B cell (primary cell): ENCODE data around the gene USH2A. TPM values are rescaled to one million over a fixed set of nuclear protein-coding genes. Genes with fewer than 3 reads are reported as not detected.

ENCODE experiments used
- ATAC-seq: fragments of 200-7000 bp; cut with Tn5 transposase; one replicate; pipeline ENCODE4 v1.10.0; 2021; ENCODE audit warnings: low read depth, mild to moderate bottlenecking, moderate number of reproducible peaks, moderate library complexity
- CTCF ChIA-PET: fragments of 350-600 bp; sonication (Branson Sonifier 250); formaldehyde crosslinking; loops from one replicate; lab custom pipeline; 2021; ENCODE audit warnings: antibody characterized with exemption, inconsistent platforms; lab: Charles Lee
- POLR2A ChIA-PET: fragments of 350-600 bp; sonication (Branson Sonifier 250); formaldehyde crosslinking; loops from one replicate; lab custom pipeline; 2021; ENCODE audit warnings: antibody characterized with exemption; lab: Charles Lee
- DNase-seq: peaks from one replicate; pipeline ENCODE4 v3.0.0; 2013
- H2AFZ ChIP-seq: 2 replicates; pipeline ENCODE4 v1.6.1; 2012; ENCODE audit warnings: mild to moderate bottlenecking, low read depth, low read length; ENCODE audit not compliant: insufficient read depth, poor library complexity, severe bottlenecking
- H3K27ac ChIP-seq, 2 donors: 1 replicate in 1 of 2; 2 replicates in 1 of 2; pipeline ENCODE4 v1.5.1; 2012 to 2013; ENCODE audit warnings: low read length in 2 of 2, mild to moderate bottlenecking in 2 of 2, moderate library complexity in 1 of 2
- H3K27me3 ChIP-seq, 4 experiments: fragments of 200-600 bp in 1 of 4; sonication (generic) in 1 of 4; replicated peaks in 1 of 4; 1 replicate in 2 of 4; 2 replicates in 2 of 4; pipeline versions ENCODE4 v1.6.1 to v1.7.0; 2013 to 2016; ENCODE audit warnings: low read length in 3 of 4, mild to moderate bottlenecking in 2 of 4, mixed read lengths in 1 of 4, moderate library complexity in 1 of 4; ENCODE audit not compliant: insufficient read depth in 4 of 4, control insufficient read depth in 3 of 4; ENCODE audit errors: control extremely low read depth in 1 of 4
- H3K36me3 ChIP-seq, 2 experiments: replicated peaks in 1 of 2; 1 replicate in 1 of 2; 2 replicates in 1 of 2; pipeline versions ENCODE4 v1.6.1 to v1.7.1; 2013; ENCODE audit warnings: low read length in 1 of 2; ENCODE audit not compliant: insufficient read depth in 2 of 2, control insufficient read depth in 1 of 2; ENCODE audit errors: control extremely low read depth in 1 of 2, extremely low read depth in 1 of 2
- H3K4me1 ChIP-seq, 2 donors: fragments of 200-600 bp in 1 of 2; sonication (generic) in 1 of 2; 1 replicate in 1 of 2; 2 replicates in 1 of 2; pipeline versions ENCODE4 v1.5.1 to v1.6.1; 2013 to 2017; ENCODE audit warnings: low read length in 2 of 2; ENCODE audit not compliant: control insufficient read depth in 2 of 2, insufficient read depth in 2 of 2
- H3K4me2 ChIP-seq: replicated peaks from 2 replicates; pipeline ENCODE3; 2012; ENCODE audit warnings: mild to moderate bottlenecking, low read depth, low read length; ENCODE audit not compliant: poor library complexity, severe bottlenecking
- H3K4me3 ChIP-seq, 5 experiments: fragments of 200-600 bp in 1 of 5; sonication (generic) in 1 of 5; 1 replicate in 3 of 5; 2 replicates in 2 of 5; pipeline versions ENCODE4 v1.5.1 to v1.7.0; 2011 to 2016; ENCODE audit warnings: low read length in 4 of 5, mild to moderate bottlenecking in 4 of 5, low read depth in 2 of 5, control low read depth in 1 of 5, moderate library complexity in 1 of 5; ENCODE audit not compliant: insufficient read depth in 1 of 5; ENCODE audit errors: control extremely low read depth in 1 of 5, extremely low read depth in 1 of 5
- H3K79me2 ChIP-seq: fragments of 200-600 bp; sonication (generic); one replicate; pipeline ENCODE4 v1.6.0; 2016; ENCODE audit warnings: low read length; ENCODE audit not compliant: control insufficient read depth, insufficient read depth
- H3K9ac ChIP-seq: fragments of 200-600 bp; sonication (generic); 2 replicates; pipeline ENCODE4 v1.6.1; 2017; ENCODE audit warnings: mild to moderate bottlenecking, low read length, moderate library complexity
- H3K9me3 ChIP-seq, 3 donors: one replicate each; pipeline versions ENCODE4 v1.6.1 to v1.7.1; 2013; ENCODE audit warnings: low read length in 2 of 3; ENCODE audit not compliant: control insufficient read depth in 2 of 3, insufficient read depth in 1 of 3; ENCODE audit errors: control extremely low read depth in 1 of 3
- H4K20me1 ChIP-seq: 2 replicates; pipeline ENCODE4 v1.6.0; 2012; ENCODE audit warnings: mild to moderate bottlenecking, low read length; ENCODE audit not compliant: insufficient read depth, control insufficient read depth, poor library complexity, severe bottlenecking
- H3K27ac Mint-ChIP-seq: one replicate; pipeline ENCODE4 v1.8.0; 2021; ENCODE audit warnings: mixed read lengths
- H3K27me3 Mint-ChIP-seq: one replicate; pipeline ENCODE4 v1.8.0; 2021; ENCODE audit warnings: mixed read lengths
- H3K4me1 Mint-ChIP-seq: one replicate; pipeline ENCODE4 v1.8.0; 2021; ENCODE audit warnings: mixed read lengths
- H3K4me3 Mint-ChIP-seq: one replicate; pipeline ENCODE4 v1.8.0; 2021; ENCODE audit warnings: mixed read lengths
- H3K9me3 Mint-ChIP-seq: one replicate; pipeline ENCODE4 v1.8.0; 2022; ENCODE audit warnings: mixed read lengths; ENCODE audit not compliant: insufficient read depth
- EZH2 ChIP-seq: IDR thresholded peaks from 2 replicates; pipeline ENCODE4 v1.6.1; 2012; ENCODE audit warnings: borderline replicate concordance, low read depth, mild to moderate bottlenecking, moderate library complexity, low read length; ENCODE audit not compliant: insufficient read depth, poor library complexity, severe bottlenecking
- WGBS: methylation state at CpG from one replicate; pipeline ENCODE4 v1.1.5; 2013; ENCODE audit warnings: missing lambda C conversion rate; ENCODE audit not compliant: insufficient coverage; 5-methylcytosine and 5-hydroxymethylcytosine counted together
- intact Hi-C: fragments of 100-400 bp; cut with micrococcal nuclease; formaldehyde crosslinking; loops from one replicate; pipeline ENCODE4 v1.10.0; 2022
- polyA plus RNA-seq: library from polyadenylated mRNA; depleted of rRNA; stranded (reverse); fragments of >200 nt; gene quantifications from 2 replicates; pipeline ENCODE4 v1.2.3, GENCODE V29; 2012
- total RNA-seq, 2 donors: library from RNA; stranded (reverse); fragments of 120-200 nt in 1 of 2; gene quantifications; 1 replicate in 1 of 2; 2 replicates in 1 of 2; pipeline versions ENCODE4 v1.2.3 to v1.2.4, GENCODE V29; 2013 to 2022
- TF ChIP-seq, protein P1 (sequence below): fragments of 200-600 bp; IDR thresholded peaks from one replicate; pipeline ENCODE4 v1.8.0; 2022; ENCODE audit warnings: antibody characterized with exemption, mild to moderate bottlenecking

USH2A gene
- total and polyA plus RNA-seq, 2 donors (not counting 1 experiment from before 2014, with no cell fraction given): 0.01 TPM; not detected in 1

DNA sequence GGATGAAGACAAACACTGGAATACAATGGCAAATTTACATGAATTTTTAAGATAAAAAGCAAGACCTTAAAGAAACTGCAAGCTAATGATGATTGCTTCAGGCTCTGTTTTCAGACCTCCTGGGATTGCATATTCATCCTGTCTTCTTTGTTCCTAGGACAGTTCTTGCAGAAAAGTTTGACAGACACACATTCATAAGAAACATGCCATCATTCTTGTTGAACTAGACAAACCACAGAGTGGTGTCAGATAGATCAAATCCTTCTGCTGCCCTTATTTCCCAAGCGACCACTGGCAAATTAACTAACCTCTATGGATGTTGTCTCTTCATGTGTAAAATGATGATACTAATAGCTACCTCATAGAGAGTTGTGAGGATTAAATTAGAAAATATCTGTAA is 674.8 kb downstream of the USH2A start:
- Histone ChIP-seq H3K4me3 (no peak overlapping the region), H3K27me3 (no peaks in the 10 kb centered on the region), H3K4me2 (no peak overlapping the region), H3K79me2 (no peaks in the 10 kb centered on the region), H3K27ac (no peak overlapping the region), H2AFZ (no peak overlapping the region), H3K9me3 (no peaks in the 10 kb centered on the region), H3K4me1 (no peaks in the 10 kb centered on the region), H4K20me1 (no peaks in the 10 kb centered on the region), H3K36me3 (no peaks in the 10 kb centered on the region), H3K9ac (no peak overlapping the region)
- WGBS: no CpG with 5 or more reads among the region's 1 CpG
- CTCF ChIA-PET: no interaction called here
- Mint-ChIP-seq H3K27me3 (no peaks in the 10 kb centered on the region), H3K9me3 (no peaks in the 10 kb centered on the region), H3K27ac (no peak overlapping the region), H3K4me1 (no peaks in the 10 kb centered on the region), H3K4me3 (no peak overlapping the region)
- ATAC-seq (no peak), DNase-seq (no peak)
- TF ChIP-seq EZH2: no peak
- TF ChIP-seq, protein P1, sequence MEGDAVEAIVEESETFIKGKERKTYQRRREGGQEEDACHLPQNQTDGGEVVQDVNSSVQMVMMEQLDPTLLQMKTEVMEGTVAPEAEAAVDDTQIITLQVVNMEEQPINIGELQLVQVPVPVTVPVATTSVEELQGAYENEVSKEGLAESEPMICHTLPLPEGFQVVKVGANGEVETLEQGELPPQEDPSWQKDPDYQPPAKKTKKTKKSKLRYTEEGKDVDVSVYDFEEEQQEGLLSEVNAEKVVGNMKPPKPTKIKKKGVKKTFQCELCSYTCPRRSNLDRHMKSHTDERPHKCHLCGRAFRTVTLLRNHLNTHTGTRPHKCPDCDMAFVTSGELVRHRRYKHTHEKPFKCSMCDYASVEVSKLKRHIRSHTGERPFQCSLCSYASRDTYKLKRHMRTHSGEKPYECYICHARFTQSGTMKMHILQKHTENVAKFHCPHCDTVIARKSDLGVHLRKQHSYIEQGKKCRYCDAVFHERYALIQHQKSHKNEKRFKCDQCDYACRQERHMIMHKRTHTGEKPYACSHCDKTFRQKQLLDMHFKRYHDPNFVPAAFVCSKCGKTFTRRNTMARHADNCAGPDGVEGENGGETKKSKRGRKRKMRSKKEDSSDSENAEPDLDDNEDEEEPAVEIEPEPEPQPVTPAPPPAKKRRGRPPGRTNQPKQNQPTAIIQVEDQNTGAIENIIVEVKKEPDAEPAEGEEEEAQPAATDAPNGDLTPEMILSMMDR: no peak
- POLR2A ChIA-PET: no interaction called here
- intact Hi-C loops: no loop called here

DNA sequence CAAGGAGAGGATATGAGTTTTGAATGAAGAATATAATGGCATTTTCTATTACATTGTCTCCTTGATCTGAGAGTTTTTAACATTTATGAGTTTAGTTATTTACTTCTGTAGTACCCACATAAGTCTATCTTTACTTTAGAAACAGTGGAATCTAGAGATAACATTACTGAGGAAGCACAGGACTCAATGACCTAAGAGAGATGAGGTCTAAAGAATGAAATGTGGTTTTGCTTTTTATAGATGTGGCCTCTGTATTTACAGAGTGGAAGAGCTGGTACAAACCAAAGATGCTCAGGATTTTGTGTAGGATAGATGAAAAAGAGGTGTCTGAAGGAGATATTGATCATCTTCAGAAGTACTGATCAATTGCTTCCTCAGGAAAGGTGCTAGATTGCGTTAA is 678.8 kb downstream of the USH2A start:
- Histone ChIP-seq H3K36me3 (no peaks in the 10 kb centered on the region), H2AFZ (no peak overlapping the region), H3K4me1 (no peaks in the 10 kb centered on the region), H3K9ac (no peak overlapping the region), H3K9me3 (no peaks in the 10 kb centered on the region), H3K4me2 (no peak overlapping the region), H3K4me3 (no peak overlapping the region), H3K27ac (no peak overlapping the region), H3K27me3 (no peaks in the 10 kb centered on the region), H4K20me1 (no peaks in the 10 kb centered on the region), H3K79me2 (no peaks in the 10 kb centered on the region)
- H3K9me3 Mint-ChIP-seq: no peaks in the 10 kb centered on the region
- intact Hi-C loops: no loop called here
- DNase-seq (no peak), ATAC-seq (no peak)
- no peak for TF ChIP-seq EZH2
- TF ChIP-seq, protein P1: no peak
- POLR2A ChIA-PET: no interaction called here
- no peak overlapping the region for H3K4me3 Mint-ChIP-seq
- no CpG with 5 or more reads among the region's 1 CpG for WGBS
- H3K4me1 Mint-ChIP-seq: no peaks in the 10 kb centered on the region
- CTCF ChIA-PET: no interaction called here
- no peak overlapping the region for H3K27ac Mint-ChIP-seq
- no peaks in the 10 kb centered on the region for H3K27me3 Mint-ChIP-seq
